ENCODE results near the gene EIF4B. TPM values are rescaled to one million over a fixed set of nuclear protein-coding genes. Genes with fewer than 3 reads are reported as not detected.

EIF4B gene
- total RNA-seq, 4 donors from 2014 or later: 667 to 821 (median 740) TPM

Small RNAs within 50 kb of the gene (microRNA-seq; reads per million reads assigned to microRNA genes)
- 0 reads per million in 2 donors for gene MIR6757 (ENCODE audit: borderline replicate concordance in 2 of 2)

Other genes starting within 250 kb of the EIF4B start
- not detected for gene KRT76, start 229.1 kb upstream of the EIF4B start, total RNA-seq
- gene KRT3, start 210.3 kb upstream of the EIF4B start, total RNA-seq: not detected
- not detected for gene KRT4, start 192.3 kb upstream of the EIF4B start, total RNA-seq
- not detected for gene KRT79, start 172.1 kb upstream of the EIF4B start, total RNA-seq
- not detected for gene KRT78, start 157.5 kb upstream of the EIF4B start, total RNA-seq
- gene KRT8, start 101.4 kb upstream of the EIF4B start, total RNA-seq: 1 to 10 TPM in 3 of 4 donors, not detected in 1; 1.4 to 7.0 (median 3.1) TPM
- gene KRT18, start 57.3 kb upstream of the EIF4B start, total RNA-seq: 1 to 10 TPM in 3 of 4 donors, under 1 TPM in 1; 0.97 to 6.7 (median 2.7) TPM
- gene TNS2, start 43.6 kb downstream of the EIF4B start, total RNA-seq: 100 to 1,000 TPM in 1 of 4 donors, 10 to 100 TPM in 3; 74.4 to 114 (median 91.9) TPM
- gene SPRYD3, start 72.9 kb downstream of the EIF4B start, total RNA-seq: 10 to 100 TPM; 15.9 to 29.5 (median 25.5) TPM
- 100 to 1,000 TPM in 1 of 4 donors, 10 to 100 TPM in 3; 67.3 to 143 (median 77.4) TPM for gene IGFBP6, start 91.2 kb downstream of the EIF4B start, total RNA-seq
- not detected for gene SOAT2, start 97.0 kb downstream of the EIF4B start, total RNA-seq
- 1 to 10 TPM; 4.1 to 7.4 (median 5.0) TPM for gene ZNF740, start 174.3 kb downstream of the EIF4B start, total RNA-seq
- gene CSAD, start 174.5 kb downstream of the EIF4B start, total RNA-seq: 10 to 100 TPM in 1 of 4 donors, 1 to 10 TPM in 2, under 1 TPM in 1; 0.68 to 14.9 (median 1.9) TPM
- gene ITGB7, start 200.8 kb downstream of the EIF4B start, total RNA-seq: under 1 TPM in 2 of 4 donors, not detected in 2; 0.73 to 0.81 TPM
- gene RARG, start 225.8 kb downstream of the EIF4B start, total RNA-seq: 1 to 10 TPM; 4.2 to 5.8 (median 4.9) TPM

All from gastrocnemius medialis (tissue), 4 donors.